Measurements from ENCODE around the gene KIF20B.

Gene KIF20B

DNA sequence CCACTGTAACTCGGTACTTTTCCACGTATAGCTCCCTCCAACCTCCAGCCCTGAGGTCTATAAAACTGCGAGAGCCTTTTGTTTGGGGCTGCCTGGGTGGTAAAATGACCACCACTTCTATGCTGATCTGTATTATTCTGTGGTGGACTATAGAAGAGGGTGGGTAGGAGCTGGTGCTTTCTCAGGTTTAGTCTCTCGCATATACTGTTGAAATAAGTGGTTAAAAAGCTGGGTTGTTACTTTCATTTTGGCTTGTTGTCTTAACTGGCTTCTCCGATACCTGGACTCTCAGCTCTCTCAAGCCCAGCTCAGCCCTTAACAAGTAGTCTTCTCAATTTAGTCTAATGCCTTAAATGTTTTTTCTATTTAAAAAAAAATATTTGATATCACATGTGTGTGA, 70.3 kb downstream of the KIF20B start:
- TF ChIP-seq, protein P1, sequence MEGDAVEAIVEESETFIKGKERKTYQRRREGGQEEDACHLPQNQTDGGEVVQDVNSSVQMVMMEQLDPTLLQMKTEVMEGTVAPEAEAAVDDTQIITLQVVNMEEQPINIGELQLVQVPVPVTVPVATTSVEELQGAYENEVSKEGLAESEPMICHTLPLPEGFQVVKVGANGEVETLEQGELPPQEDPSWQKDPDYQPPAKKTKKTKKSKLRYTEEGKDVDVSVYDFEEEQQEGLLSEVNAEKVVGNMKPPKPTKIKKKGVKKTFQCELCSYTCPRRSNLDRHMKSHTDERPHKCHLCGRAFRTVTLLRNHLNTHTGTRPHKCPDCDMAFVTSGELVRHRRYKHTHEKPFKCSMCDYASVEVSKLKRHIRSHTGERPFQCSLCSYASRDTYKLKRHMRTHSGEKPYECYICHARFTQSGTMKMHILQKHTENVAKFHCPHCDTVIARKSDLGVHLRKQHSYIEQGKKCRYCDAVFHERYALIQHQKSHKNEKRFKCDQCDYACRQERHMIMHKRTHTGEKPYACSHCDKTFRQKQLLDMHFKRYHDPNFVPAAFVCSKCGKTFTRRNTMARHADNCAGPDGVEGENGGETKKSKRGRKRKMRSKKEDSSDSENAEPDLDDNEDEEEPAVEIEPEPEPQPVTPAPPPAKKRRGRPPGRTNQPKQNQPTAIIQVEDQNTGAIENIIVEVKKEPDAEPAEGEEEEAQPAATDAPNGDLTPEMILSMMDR (IDR thresholded peaks at IDR 0.05; ENCODE audit: extremely low read depth, missing control alignments): no peak
- DNase-seq (ENCODE audit: low spot score): no peak

DNA sequence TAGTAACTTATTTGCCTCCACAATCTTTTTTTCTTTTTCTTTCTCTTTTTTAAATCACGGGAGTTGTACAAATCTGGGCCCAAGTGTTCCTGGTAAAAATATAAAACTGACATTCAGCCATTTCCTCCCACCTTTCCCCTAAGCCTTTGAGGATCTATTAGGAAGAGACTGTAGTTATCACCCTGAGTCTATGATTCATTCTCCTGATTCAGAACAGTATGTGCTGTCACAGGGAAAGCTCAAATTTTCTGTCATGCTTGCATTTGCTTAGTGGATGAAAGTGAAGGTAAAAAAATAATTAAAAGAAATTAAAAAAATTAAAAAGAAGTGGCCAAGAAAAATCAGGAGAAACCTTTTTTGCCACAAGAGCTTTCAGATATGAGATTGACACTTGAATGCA, 71.7 kb downstream of the KIF20B start:
- no peak for DNase-seq (ENCODE audit: low spot score)

DNA sequence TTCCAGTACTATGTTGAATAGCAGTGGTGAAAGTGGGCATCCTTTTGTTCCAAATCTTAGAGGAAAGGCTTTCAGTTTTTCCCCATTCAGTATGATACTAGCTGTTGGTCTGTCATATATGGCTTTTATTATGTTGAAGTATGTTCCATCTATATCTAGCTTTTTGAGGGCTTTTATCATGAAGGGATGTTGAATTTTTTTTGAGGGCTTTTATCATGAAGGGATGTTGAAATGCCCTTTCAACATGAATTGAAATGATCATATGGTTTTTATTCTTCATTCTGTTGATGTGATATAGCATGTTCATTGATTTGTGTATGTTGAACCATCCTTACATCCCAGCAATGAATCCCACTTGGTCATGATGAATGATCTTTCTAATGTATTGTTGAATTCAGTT, 75.3 kb downstream of the KIF20B start:
- no peak for DNase-seq (ENCODE audit: low spot score)
- TF ChIP-seq, protein P1 (IDR thresholded peaks at IDR 0.05; ENCODE audit: extremely low read depth, missing control alignments): no peak

More for the DNA sequence above, 71.7 kb downstream of the KIF20B start:
- TF ChIP-seq, protein P1 (IDR thresholded peaks at IDR 0.05; ENCODE audit: extremely low read depth, missing control alignments): no peak

DNA sequence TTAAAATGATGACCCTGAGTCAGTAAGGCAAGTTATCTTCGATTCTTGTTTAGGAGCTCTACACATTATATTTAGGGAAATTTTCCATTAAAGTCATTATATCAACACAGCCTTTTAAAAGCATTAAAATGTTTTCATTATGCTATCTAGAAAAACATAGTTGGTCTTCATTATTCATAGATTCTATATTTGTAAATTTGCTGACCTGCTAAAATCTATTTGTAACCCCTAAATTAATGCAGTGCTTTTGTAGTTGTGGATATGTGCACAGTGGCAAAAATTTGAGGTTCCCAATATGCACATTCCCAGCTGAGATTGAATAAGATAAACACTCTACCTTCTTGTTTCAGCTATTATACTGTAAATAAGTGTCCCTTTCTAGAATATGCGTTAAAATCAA, 81.1 kb downstream of the KIF20B start:
- TF ChIP-seq, protein P1 (IDR thresholded peaks at IDR 0.05; ENCODE audit: extremely low read depth, missing control alignments): no peak
- DNase-seq (ENCODE audit: low spot score): no peak

DNA sequence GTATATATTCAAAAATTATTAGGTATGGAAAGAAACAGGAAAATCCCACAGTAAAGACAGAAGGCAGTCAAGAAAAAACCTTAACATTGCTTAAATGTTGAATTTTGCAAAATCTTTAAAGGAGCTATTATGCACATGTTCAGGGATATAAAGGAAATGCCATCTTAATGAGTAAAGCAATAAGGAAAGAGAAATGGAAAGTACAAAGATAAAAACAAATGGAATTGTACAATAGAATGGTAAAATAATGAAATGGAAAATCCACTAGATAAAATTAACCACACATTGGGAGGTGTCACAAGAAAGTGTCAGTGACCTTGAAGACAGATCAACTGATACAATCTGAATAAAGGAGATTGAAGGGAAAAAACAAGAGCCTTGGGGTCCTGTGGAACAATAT, 82.0 kb downstream of the KIF20B start:
- DNase-seq (ENCODE audit: low spot score): no peak
- TF ChIP-seq, protein P1 (IDR thresholded peaks at IDR 0.05; ENCODE audit: extremely low read depth, missing control alignments): no peak

DNA sequence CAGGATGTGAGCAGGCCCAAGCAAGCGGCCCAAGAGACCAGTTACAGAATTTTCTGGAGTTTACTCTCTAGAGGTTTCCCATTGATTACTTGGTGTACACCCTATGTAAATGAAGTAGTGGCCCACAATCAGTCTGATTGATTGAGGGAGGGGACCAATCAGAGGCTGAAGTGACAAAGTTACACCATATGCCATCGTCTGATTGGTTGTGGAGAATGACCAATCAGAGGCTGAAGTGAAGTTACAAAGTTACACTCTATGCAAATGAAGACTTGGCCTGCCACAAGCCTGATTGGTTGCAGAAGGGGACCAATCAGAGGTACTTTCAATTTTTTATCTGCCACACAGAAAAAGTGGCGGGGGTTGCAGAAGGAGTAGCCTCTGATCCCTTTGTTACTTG, 83.7 kb downstream of the KIF20B start:
- DNase-seq (ENCODE audit: low spot score): no peak
- TF ChIP-seq, protein P1 (IDR thresholded peaks at IDR 0.05; ENCODE audit: extremely low read depth, missing control alignments): no peak

DNA sequence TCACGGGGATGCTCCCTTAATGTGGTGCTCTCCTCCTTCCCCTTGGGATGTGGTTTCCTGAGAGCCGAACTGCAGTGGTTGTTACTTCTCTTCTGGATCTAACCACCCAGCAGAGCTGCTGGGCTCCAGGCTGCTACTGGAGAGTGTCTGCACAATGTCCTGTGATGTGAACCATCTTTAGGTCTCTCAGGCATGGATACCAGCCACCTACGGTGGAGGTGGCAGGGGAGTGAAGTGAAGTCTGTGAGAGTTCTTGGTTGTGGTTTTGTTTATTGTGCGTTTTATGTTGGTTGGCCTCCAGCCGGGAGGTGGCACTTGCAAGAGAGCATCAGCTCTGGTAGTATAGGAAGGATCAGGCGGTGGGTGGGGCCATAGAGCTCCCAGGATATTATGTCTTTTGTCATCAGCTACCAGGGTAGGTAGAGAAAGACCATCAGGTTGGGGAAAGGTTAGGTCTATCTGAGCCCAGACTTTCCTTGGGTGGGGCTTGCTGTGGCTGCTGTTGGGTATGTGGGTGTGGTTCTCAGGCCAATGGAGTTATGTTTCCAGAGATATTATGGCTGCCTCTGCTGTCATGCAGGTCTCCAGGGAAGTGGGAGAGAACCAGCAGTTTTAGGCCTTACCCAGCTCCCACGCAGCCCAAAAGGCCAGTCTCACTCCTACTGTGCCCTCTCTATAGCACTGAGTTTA, 87.9 kb downstream of the KIF20B start:
- no peak for DNase-seq (ENCODE audit: low spot score)
- TF ChIP-seq, protein P1 (IDR thresholded peaks at IDR 0.05; ENCODE audit: extremely low read depth, missing control alignments): no peak

Measured in GM20000 (cell line).